PFSK-1 (cell line): Measurements from ENCODE around the gene DACH1.

Source experiments
- FOXP2 ChIP-seq: optimal IDR thresholded peaks from 2 replicates; pipeline ENCODE3; 2011; ENCODE audit warnings: borderline replicate concordance, control low read depth, inconsistent platforms; ENCODE audit not compliant: insufficient read depth; ENCODE audit errors: extremely low read length, extremely low read depth
- POLR2AphosphoS5 ChIP-seq: IDR thresholded peaks from 2 replicates; pipeline ENCODE4 v1.6.1; 2012; ENCODE audit warnings: low read depth, mild to moderate bottlenecking, control low read depth, low read length, moderate library complexity
- SIN3A ChIP-seq: IDR thresholded peaks from 2 replicates; pipeline ENCODE4 v1.6.1; 2012; ENCODE audit warnings: mild to moderate bottlenecking, low read length, moderate library complexity, borderline replicate concordance; ENCODE audit not compliant: insufficient read depth
- TAF1 ChIP-seq: IDR thresholded peaks from 2 replicates; pipeline ENCODE4 v1.6.1; 2012; ENCODE audit warnings: low read length, control low read depth, borderline replicate concordance; ENCODE audit not compliant: insufficient read depth
- TF ChIP-seq, protein P1 (sequence below), 2 experiments: IDR thresholded peaks; 2 replicates each; pipeline versions ENCODE4 v1.6.1 to v1.8.0; 2011 to 2012; ENCODE audit warnings: low read depth in 2 of 2, low read length in 2 of 2, control low read depth in 1 of 2, inconsistent platforms in 1 of 2, mild to moderate bottlenecking in 1 of 2, moderate library complexity in 1 of 2; ENCODE audit not compliant: insufficient read depth in 1 of 2

DACH1 gene

DNA sequence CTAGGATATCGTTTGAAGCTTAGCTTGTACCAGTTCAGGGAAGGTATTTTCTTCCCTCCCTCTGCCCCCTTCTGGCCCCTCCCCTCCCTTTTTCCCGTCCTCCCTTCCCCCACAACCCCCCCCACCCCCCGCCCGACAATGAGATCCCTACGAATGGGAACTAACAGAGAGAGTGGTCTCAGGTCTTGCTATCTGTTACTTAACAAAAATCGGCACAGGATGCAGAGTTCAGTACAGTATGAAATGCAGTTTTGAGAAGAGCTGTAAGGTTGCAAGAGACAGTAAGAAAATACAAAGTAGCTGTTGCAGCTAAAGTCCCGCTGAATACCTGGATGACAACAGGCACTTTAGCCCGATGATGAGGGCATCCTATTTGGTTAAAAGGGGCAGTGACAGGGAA lies 3.1 kb upstream of the DACH1 start:
- TF ChIP-seq SIN3A = no peak
- TF ChIP-seq, protein P1, sequence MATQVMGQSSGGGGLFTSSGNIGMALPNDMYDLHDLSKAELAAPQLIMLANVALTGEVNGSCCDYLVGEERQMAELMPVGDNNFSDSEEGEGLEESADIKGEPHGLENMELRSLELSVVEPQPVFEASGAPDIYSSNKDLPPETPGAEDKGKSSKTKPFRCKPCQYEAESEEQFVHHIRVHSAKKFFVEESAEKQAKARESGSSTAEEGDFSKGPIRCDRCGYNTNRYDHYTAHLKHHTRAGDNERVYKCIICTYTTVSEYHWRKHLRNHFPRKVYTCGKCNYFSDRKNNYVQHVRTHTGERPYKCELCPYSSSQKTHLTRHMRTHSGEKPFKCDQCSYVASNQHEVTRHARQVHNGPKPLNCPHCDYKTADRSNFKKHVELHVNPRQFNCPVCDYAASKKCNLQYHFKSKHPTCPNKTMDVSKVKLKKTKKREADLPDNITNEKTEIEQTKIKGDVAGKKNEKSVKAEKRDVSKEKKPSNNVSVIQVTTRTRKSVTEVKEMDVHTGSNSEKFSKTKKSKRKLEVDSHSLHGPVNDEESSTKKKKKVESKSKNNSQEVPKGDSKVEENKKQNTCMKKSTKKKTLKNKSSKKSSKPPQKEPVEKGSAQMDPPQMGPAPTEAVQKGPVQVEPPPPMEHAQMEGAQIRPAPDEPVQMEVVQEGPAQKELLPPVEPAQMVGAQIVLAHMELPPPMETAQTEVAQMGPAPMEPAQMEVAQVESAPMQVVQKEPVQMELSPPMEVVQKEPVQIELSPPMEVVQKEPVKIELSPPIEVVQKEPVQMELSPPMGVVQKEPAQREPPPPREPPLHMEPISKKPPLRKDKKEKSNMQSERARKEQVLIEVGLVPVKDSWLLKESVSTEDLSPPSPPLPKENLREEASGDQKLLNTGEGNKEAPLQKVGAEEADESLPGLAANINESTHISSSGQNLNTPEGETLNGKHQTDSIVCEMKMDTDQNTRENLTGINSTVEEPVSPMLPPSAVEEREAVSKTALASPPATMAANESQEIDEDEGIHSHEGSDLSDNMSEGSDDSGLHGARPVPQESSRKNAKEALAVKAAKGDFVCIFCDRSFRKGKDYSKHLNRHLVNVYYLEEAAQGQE (IDR thresholded peaks at IDR 0.05; ENCODE audit: insufficient read depth in 1 of 2, low read depth in 2 of 2, low read length in 2 of 2) = no peak
- TF ChIP-seq POLR2AphosphoS5 = no peak
- no peak for TF ChIP-seq TAF1
- TF ChIP-seq FOXP2 = no peak

DNA sequence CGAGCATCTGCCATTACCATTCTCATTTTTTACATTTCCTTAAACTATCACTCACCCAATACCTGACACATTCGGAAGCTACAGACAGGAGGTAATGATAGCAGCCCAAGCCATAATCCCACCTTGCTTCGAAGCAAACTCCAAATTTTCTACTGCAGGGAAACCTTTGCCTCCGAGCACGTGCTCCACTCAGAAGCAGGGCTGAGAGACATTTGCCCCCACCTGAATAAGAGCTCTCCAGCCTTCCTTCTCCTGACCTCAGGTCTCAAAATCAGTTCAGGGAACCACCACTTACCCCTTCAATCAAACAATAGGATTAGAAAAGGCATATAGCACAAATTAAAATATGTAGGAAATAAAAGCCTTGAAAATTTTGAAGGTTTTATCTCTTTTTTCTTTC lies 2.3 kb upstream of the DACH1 start:
- TF ChIP-seq POLR2AphosphoS5 = no peak
- TF ChIP-seq FOXP2 = no peak
- TF ChIP-seq, protein P1 (IDR thresholded peaks at IDR 0.05; ENCODE audit: insufficient read depth in 1 of 2, low read depth in 2 of 2, low read length in 2 of 2) = no peak
- no peak for TF ChIP-seq SIN3A

DNA sequence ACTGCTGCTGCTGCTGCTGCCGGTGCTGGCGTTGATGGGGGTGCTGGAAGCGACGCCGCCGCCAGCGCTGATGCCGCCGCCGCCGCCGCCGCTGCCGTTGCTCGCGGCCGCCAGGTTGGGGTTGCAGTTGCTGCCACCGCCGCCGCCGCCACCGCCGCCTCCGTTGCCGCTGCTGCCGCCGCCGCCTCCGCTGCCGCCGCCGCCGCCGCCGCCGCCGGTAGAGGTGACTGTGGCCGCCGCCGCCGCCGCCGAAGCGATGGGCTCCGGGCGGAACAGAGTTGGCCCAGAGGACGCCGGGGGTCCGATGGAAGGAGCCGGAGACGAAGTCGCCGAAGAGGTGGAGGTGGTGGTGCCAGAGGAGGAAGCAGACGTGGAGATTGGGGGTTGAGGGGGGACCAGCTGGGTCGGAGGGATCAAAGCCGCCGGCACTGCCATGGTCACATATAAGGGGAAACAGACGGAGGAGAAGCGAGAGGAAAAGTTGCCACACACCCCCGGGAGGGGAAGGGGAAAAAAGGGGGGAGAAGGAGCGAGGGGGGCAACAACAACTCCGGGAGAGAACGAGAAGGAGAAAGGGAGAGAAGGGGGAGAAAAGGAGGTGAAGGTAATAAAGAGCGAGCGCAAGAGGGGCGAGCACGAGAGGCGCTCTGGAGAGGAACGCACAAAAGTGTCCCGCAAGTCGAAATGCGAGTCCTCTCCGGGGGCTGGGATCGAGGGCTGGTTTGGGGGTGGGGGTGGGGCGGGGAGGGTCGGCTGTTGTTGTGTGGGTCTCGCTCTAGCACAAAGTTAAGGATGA lies 471 bp downstream of the DACH1 start:
- no peak for TF ChIP-seq POLR2AphosphoS5
- TF ChIP-seq SIN3A = no peak
- TF ChIP-seq FOXP2 = no peak
- TF ChIP-seq, protein P1 (IDR thresholded peaks at IDR 0.05; ENCODE audit: insufficient read depth in 1 of 2, low read depth in 2 of 2, low read length in 2 of 2) = no peak
- no peak for TF ChIP-seq TAF1

DNA sequence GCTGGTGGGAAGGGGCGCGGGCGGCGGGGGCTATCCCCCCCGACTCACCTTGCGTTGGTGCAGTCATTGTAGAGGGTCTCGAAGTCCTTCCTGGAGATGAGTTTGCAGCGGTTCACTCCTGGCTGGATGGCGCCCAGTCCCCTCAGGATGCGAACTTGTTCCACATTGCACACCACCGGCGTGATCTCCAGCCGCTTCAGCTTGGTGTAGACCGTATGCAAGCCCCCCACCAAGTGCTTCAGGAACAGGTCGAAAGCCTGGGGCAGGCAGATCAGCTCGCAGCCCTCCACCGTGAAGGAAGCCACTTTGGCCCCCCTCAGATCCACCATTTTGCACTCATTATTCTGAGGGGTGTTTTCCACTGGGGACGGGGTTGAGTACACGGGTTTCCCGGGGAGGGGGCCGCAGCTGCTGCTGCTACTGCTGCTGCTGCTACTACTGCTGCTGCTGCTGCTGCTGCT lies 1.1 kb downstream of the DACH1 start:
- no peak for TF ChIP-seq SIN3A
- no peak for TF ChIP-seq POLR2AphosphoS5
- TF ChIP-seq, protein P1 (IDR thresholded peaks at IDR 0.05; ENCODE audit: insufficient read depth in 1 of 2, low read depth in 2 of 2, low read length in 2 of 2) = no peak
- TF ChIP-seq FOXP2 = no peak
- TF ChIP-seq TAF1 = no peak
